ENCODE data around the gene DDX53. TPM values are rescaled to one million over a fixed set of nuclear protein-coding genes. Genes with fewer than 3 reads are reported as not detected.

DDX53 gene
- total RNA-seq, 2 donors from 2014 or later = not detected

- Histone ChIP-seq H3K4me3 (no peak overlapping the region), H3K36me3 (no peaks in the 10 kb centered on the region), H3K4me1 (ENCODE audit: control insufficient read depth in 1 of 2, low read depth in 2 of 2) (no peaks in the 10 kb centered on the region), H3K9me3 (no peaks in the 10 kb centered on the region), H3K27ac (no peak overlapping the region), H3K27me3 (replicated peaks; ENCODE audit: insufficient read depth) (no peaks in the 10 kb centered on the region)
- TF ChIP-seq CTCF (IDR thresholded peaks at IDR 0.05) = no peak
- DNase-seq (ENCODE audit: low spot score) (no peak), ATAC-seq (ENCODE audit: insufficient number of reproducible peaks, low FRiP score, low read depth) (no peak)
Observed at GRCh38 chrX:22975786-22976185, 24.0 kb upstream of the DDX53 start.

GRCh38 chrX:22985958-22986357, 13.8 kb upstream of the DDX53 start:
- Histone ChIP-seq H3K27ac (no peak overlapping the region), H3K4me3 (no peak overlapping the region), H3K36me3 (no peaks in the 10 kb centered on the region), H3K27me3 (replicated peaks; ENCODE audit: insufficient read depth) (no peaks in the 10 kb centered on the region), H3K9me3 (no peaks in the 10 kb centered on the region), H3K4me1 (ENCODE audit: control insufficient read depth in 1 of 2, low read depth in 2 of 2) (no peaks in the 10 kb centered on the region)
- DNase-seq (ENCODE audit: low spot score) = no peak
- TF ChIP-seq CTCF (IDR thresholded peaks at IDR 0.05) = no peak
- no peak for ATAC-seq (ENCODE audit: insufficient number of reproducible peaks, low FRiP score, low read depth)

- no peaks in the 10 kb centered on the region for H3K36me3 ChIP-seq
- no peaks in the 10 kb centered on the region for H3K27me3 ChIP-seq (replicated peaks; ENCODE audit: insufficient read depth)
- ATAC-seq (ENCODE audit: insufficient number of reproducible peaks, low FRiP score, low read depth) (no peak), DNase-seq (ENCODE audit: low spot score) (no peak)
- no peak for TF ChIP-seq CTCF (IDR thresholded peaks at IDR 0.05)
- H3K27ac ChIP-seq = no peak overlapping the region
- H3K4me1 ChIP-seq (ENCODE audit: control insufficient read depth in 1 of 2, low read depth in 2 of 2) = no peaks in the 10 kb centered on the region
- H3K4me3 ChIP-seq = no peak overlapping the region
- H3K9me3 ChIP-seq = no peaks in the 10 kb centered on the region
Observed at GRCh38 chrX:22987452-22987851, 12.3 kb upstream of the DDX53 start.

GRCh38 chrX:23003116-23003515, 3.4 kb downstream of the DDX53 start:
- H3K27ac ChIP-seq = no peak overlapping the region
- no peaks in the 10 kb centered on the region for H3K27me3 ChIP-seq (replicated peaks; ENCODE audit: insufficient read depth)
- H3K4me1 ChIP-seq (ENCODE audit: control insufficient read depth in 1 of 2, low read depth in 2 of 2) = no peaks in the 10 kb centered on the region
- H3K36me3 ChIP-seq = no peaks in the 10 kb centered on the region
- no peak for ATAC-seq (ENCODE audit: insufficient number of reproducible peaks, low FRiP score, low read depth)
- no peak for TF ChIP-seq CTCF (IDR thresholded peaks at IDR 0.05)
- H3K9me3 ChIP-seq = no peaks in the 10 kb centered on the region
- no peak overlapping the region for H3K4me3 ChIP-seq
- no peak for DNase-seq (ENCODE audit: low spot score)

GRCh38 chrX:23008431-23009099, 8.8 kb downstream of the DDX53 start:
- no peak overlapping the region for H3K4me3 ChIP-seq
- DNase-seq (ENCODE audit: low spot score) (no peak), ATAC-seq (ENCODE audit: insufficient number of reproducible peaks, low FRiP score, low read depth) (no peak)
- no peak overlapping the region for H3K27ac ChIP-seq
- no peaks in the 10 kb centered on the region for H3K36me3 ChIP-seq
- no peaks in the 10 kb centered on the region for H3K27me3 ChIP-seq (replicated peaks; ENCODE audit: insufficient read depth)
- H3K4me1 ChIP-seq (ENCODE audit: control insufficient read depth in 1 of 2, low read depth in 2 of 2) = no peaks in the 10 kb centered on the region
- no peak for TF ChIP-seq CTCF (IDR thresholded peaks at IDR 0.05)
- no peaks in the 10 kb centered on the region for H3K9me3 ChIP-seq

All from thoracic aorta (tissue), 2 donors.